GM12878 (cell line): ENCODE measurements around the gene RTEL1.

Source experiments
- HDGF ChIP-seq: fragments of 450-650 bp; IDR thresholded peaks from 2 replicates; pipeline ENCODE4 v1.6.1; 2016; ENCODE audit warnings: antibody characterized with exemption
- JUND ChIP-seq: IDR thresholded peaks from 2 replicates; pipeline ENCODE4 v1.6.1; 2012; ENCODE audit warnings: low read depth, mild to moderate bottlenecking, low read length, improper control_type of control experiment, moderate library complexity

DNA sequence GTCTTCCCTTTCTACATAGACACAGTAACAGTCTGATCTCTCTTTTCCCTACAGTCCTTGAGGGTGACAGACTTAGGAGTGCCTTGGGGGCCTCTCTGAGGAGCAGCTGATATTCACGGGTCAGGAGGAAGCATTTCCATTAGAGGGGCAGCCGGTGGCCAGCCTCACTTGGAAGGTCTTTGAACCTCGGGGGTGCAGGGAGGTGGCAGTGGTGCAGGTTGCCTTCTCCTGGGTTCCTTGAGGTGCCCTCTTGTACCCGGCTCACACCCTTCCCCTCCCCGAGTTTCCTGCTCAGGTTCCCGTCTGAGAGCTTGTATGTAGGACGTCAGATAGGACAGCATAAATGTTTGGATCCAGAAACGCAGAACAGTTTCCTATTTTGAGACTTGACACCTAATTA, 2.5 kb downstream of the RTEL1 start:
- TF ChIP-seq HDGF (no peak), JUND (no peak)
